ENCODE data around the gene BAIAP2.

Gene BAIAP2

GRCh38 chr17:81049973-81050551 is 15.1 kb downstream of the BAIAP2 start:
- no peak overlapping the region for H3K4me2 ChIP-seq (ENCODE audit: low read depth, low read length, poor library complexity, severe bottlenecking)
- H3K27me3 ChIP-seq (ENCODE audit: low read length) = no peaks in the 10 kb centered on the region
- no peak overlapping the region for H3K9ac ChIP-seq (ENCODE audit: low read length)
- no peaks in the 10 kb centered on the region for H4K20me1 ChIP-seq (ENCODE audit: low read depth, low read length)
- H3K4me3 ChIP-seq (ENCODE audit: insufficient read depth, low read length, poor library complexity, severe bottlenecking) = no peak overlapping the region
- no peaks in the 10 kb centered on the region for H3K9me3 ChIP-seq (ENCODE audit: insufficient read depth, low read length)
- no peaks in the 10 kb centered on the region for H3K36me3 ChIP-seq (ENCODE audit: low read length)
- H2AFZ ChIP-seq (ENCODE audit: low read depth, low read length, severe bottlenecking) = no peak overlapping the region
- no peaks in the 10 kb centered on the region for H3K79me2 ChIP-seq (ENCODE audit: insufficient read depth, low read length)
- no peak for TF ChIP-seq CTCF (IDR thresholded peaks at IDR 0.05; ENCODE audit: insufficient read depth, low read length, poor library complexity, severe bottlenecking)
- TF ChIP-seq EZH2phosphoT487 (conservative IDR thresholded peaks at IDR 0.05; ENCODE audit: low read length) = no peak
- no peak overlapping the region for H3K27ac ChIP-seq (ENCODE audit: low read depth, low read length)
- no peaks in the 10 kb centered on the region for H3F3A ChIP-seq (ENCODE audit: insufficient read depth)
- no peaks in the 10 kb centered on the region for H3K9me2 ChIP-seq (replicated peaks; ENCODE audit: insufficient read depth, low read length)

- Histone ChIP-seq H3K79me2 (ENCODE audit: insufficient read depth, low read length) (no peaks in the 10 kb centered on the region), H3K4me2 (ENCODE audit: low read depth, low read length, poor library complexity, severe bottlenecking) (no peak overlapping the region), H3K9me2 (replicated peaks; ENCODE audit: insufficient read depth, low read length) (no peaks in the 10 kb centered on the region), H3F3A (ENCODE audit: insufficient read depth) (no peaks in the 10 kb centered on the region), H3K9ac (ENCODE audit: low read length) (no peak overlapping the region), H3K36me3 (ENCODE audit: low read length) (no peaks in the 10 kb centered on the region), H3K27me3 (ENCODE audit: low read length) (no peaks in the 10 kb centered on the region), H3K9me3 (ENCODE audit: insufficient read depth, low read length) (no peaks in the 10 kb centered on the region), H2AFZ (ENCODE audit: low read depth, low read length, severe bottlenecking) (no peak overlapping the region), H4K20me1 (ENCODE audit: low read depth, low read length) (no peaks in the 10 kb centered on the region), H3K4me3 (ENCODE audit: insufficient read depth, low read length, poor library complexity, severe bottlenecking) (no peak overlapping the region), H3K27ac (ENCODE audit: low read depth, low read length) (no peak overlapping the region)
- TF ChIP-seq EZH2phosphoT487 (conservative IDR thresholded peaks at IDR 0.05; ENCODE audit: low read length) (no peak), CTCF (IDR thresholded peaks at IDR 0.05; ENCODE audit: insufficient read depth, low read length, poor library complexity, severe bottlenecking) (no peak)
These were observed 16.0 kb downstream of the BAIAP2 start for GRCh38 chr17:81050645-81051625.

- Histone ChIP-seq H3K4me2 (ENCODE audit: low read depth, low read length, poor library complexity, severe bottlenecking) (no peak overlapping the region), H3K79me2 (ENCODE audit: insufficient read depth, low read length) (no peaks in the 10 kb centered on the region), H3K9ac (ENCODE audit: low read length) (no peak overlapping the region), H3K27me3 (ENCODE audit: low read length) (no peaks in the 10 kb centered on the region), H3K9me2 (replicated peaks; ENCODE audit: insufficient read depth, low read length) (no peaks in the 10 kb centered on the region), H3F3A (ENCODE audit: insufficient read depth) (no peaks in the 10 kb centered on the region), H2AFZ (ENCODE audit: low read depth, low read length, severe bottlenecking) (no peak overlapping the region), H3K4me3 (ENCODE audit: insufficient read depth, low read length, poor library complexity, severe bottlenecking) (no peak overlapping the region), H4K20me1 (ENCODE audit: low read depth, low read length) (no peaks in the 10 kb centered on the region), H3K9me3 (ENCODE audit: insufficient read depth, low read length) (no peaks in the 10 kb centered on the region), H3K36me3 (ENCODE audit: low read length) (no peaks in the 10 kb centered on the region), H3K27ac (ENCODE audit: low read depth, low read length) (no peak overlapping the region)
- TF ChIP-seq EZH2phosphoT487 (conservative IDR thresholded peaks at IDR 0.05; ENCODE audit: low read length) = no peak
- TF ChIP-seq CTCF (IDR thresholded peaks at IDR 0.05; ENCODE audit: insufficient read depth, low read length, poor library complexity, severe bottlenecking) = no peak
These were observed 17.4 kb downstream of the BAIAP2 start for GRCh38 chr17:81052199-81052997.

Data from SU-DHL-6 (cell line).